Fibroblast of pulmonary artery (primary cell): Measurements from ENCODE around the gene TXNRD2.

Source experiments
- DNase-seq: peaks from one replicate; pipeline ENCODE4 v3.0.0-alpha.2; 2010; ENCODE audit warnings: low read depth
- H3K4me3 ChIP-seq: replicated peaks from 2 replicates; pipeline ENCODE4 v1.5.1; 2011; ENCODE audit warnings: low read depth, mild to moderate bottlenecking, control low read depth, low read length, moderate library complexity
- CTCF ChIP-seq: IDR thresholded peaks from 2 replicates; pipeline ENCODE4 v1.5.1; 2011; ENCODE audit warnings: mild to moderate bottlenecking, control low read depth, low read length, inconsistent platforms; ENCODE audit errors: missing control alignments

TXNRD2 gene

DNA sequence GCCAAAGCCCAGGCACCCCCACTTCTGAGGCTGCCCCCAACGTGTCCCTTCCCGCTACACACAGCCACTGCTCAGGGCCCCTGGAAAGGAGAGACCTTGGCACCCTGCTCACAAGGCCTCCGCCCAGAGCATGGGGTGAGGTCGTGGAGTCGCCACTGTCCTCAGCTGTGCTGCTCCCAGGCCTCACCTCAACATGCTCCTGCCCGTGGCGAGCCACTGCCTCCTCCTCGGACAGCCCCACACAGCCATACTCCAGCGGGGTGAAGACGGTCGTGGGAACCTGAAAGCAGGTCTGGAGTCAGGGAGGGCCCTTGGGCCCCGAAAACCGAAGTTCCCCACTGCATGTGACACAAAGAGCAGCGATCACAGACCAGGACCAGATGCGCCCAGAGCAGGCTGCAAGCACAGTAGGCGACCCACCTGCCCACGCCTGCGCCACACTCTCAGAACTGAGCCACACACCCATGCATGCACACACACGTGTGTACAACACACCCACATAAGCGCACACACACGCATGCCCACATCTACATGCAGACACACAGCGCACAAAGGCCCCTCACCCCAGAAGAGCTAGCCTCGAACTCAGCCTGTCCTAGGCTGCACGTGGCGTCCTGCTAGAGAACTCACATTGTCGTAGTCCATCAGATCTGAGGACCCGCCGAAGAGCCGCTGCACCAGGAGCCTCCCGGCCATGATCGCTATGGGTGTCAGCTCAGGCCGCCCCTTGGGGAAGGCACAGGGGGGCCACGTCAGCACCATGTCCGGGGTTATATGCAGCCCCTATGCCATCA is 61.4 kb downstream of the TXNRD2 start:
- no peak for DNase-seq
- no peak for TF ChIP-seq CTCF
- no peak overlapping the region for H3K4me3 ChIP-seq

GRCh38 chr22:19879643-19879991 is 62.0 kb downstream of the TXNRD2 start:
- no peak overlapping the region for H3K4me3 ChIP-seq
- TF ChIP-seq CTCF, result no peak

DNA sequence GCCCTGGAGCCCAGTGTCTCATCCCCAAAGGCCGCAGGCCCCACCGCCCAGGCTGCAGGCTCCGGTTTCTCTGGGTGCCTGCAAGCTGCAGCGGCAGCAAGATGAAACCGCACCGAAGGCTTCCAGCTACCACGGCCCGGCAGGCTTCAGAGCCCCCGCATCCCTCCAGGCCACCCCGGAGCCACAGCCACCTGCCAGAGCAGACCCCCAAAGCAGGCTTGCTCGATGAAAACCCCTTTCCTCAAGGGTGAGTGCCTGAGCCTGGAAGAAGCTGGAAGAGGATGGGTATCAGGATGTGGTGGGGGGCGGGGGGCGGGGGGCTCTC is 62.4 kb downstream of the TXNRD2 start:
- TF ChIP-seq CTCF, result no peak
- DNase-seq, result no peak
- H3K4me3 ChIP-seq, result no peak overlapping the region

More at GRCh38 chr22:19879643-19879991, 62.0 kb downstream of the TXNRD2 start:
- DNase-seq, result no peak

- no peak for TF ChIP-seq CTCF
- DNase-seq, result no peak
- H3K4me3 ChIP-seq, result no peak overlapping the region
Measured at GRCh38 chr22:19878461-19879245, 63.0 kb downstream of the TXNRD2 start.

GRCh38 chr22:19877626-19878339 is 63.8 kb downstream of the TXNRD2 start:
- no peak for TF ChIP-seq CTCF
- DNase-seq, result no peak
- no peak overlapping the region for H3K4me3 ChIP-seq

DNA sequence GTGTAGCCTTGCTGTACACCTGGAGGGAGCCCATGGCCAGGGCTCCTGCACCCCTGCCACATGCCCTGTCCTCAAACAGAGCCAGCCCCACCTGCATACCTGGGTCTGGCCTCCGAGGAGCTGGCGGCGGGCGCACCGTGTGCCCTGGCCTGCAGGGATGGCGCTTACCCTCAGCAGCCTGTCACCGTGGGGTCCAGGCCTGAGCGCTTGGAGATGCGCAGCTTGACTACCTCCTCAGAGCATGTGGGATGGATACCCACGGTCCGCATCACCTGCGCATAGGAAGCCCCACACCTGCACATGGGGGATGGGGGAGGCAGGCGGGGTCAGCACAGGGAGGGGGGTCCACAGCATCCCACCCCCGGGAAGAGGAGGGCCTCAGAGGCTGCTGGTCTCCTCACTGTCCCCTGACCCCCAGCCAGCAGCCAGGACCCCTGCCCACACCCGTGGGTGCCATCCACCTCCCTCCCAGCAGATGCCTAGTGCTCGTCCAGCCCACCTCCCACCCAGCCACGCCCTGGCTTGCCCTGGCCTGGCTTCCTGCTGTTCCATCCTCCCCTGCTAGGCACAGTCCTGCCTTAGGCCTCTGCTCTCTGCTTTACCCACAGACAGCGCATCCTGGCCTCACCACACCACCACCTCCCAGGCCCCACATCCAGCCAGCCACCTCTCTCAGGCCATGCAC is 64.5 kb downstream of the TXNRD2 start:
- no peak overlapping the region for H3K4me3 ChIP-seq
- no peak for DNase-seq
- no peak for TF ChIP-seq CTCF
